Nephron (organoid): ENCODE results near the gene CYTH1.

ENCODE experiments used
- H3K27ac Mint-ChIP-seq, 3 experiments: 2 replicates each; pipeline ENCODE4 v1.8.0; 2020; ENCODE audit warnings: mixed read lengths in 3 of 3, mild to moderate bottlenecking in 2 of 3, moderate library complexity in 1 of 3
- H3K27me3 Mint-ChIP-seq: 2 replicates; pipeline ENCODE4 v1.8.0; 2021; ENCODE audit warnings: low read depth, mild to moderate bottlenecking, moderate library complexity, mixed read lengths
- H3K36me3 Mint-ChIP-seq: 2 replicates; pipeline ENCODE4 v1.8.0; 2020; ENCODE audit warnings: low read depth, mixed read lengths
- H3K4me1 Mint-ChIP-seq: 2 replicates; pipeline ENCODE4 v1.8.0; 2020; ENCODE audit warnings: mixed read lengths
- H3K4me3 Mint-ChIP-seq, 3 experiments: 2 replicates each; pipeline ENCODE4 v1.8.0; 2020; ENCODE audit warnings: mild to moderate bottlenecking in 3 of 3, mixed read lengths in 3 of 3, moderate library complexity in 2 of 3
- H3K9me3 Mint-ChIP-seq: 2 replicates; pipeline ENCODE4 v1.8.0; 2020; ENCODE audit warnings: mixed read lengths
- CTCF ChIP-seq, 3 experiments: fragments of 200-600 bp; sonication (generic); IDR thresholded peaks; one replicate each; pipeline ENCODE4 v1.5.0; 2021; ENCODE audit warnings: antibody characterized with exemption in 3 of 3; ENCODE audit not compliant: unreplicated experiment in 3 of 3

The CYTH1 gene

GRCh38 chr17:78797691-78798585 lies 15.9 kb upstream of the CYTH1 start:
- H3K36me3 Mint-ChIP-seq, result peaks cover 62% of the 10 kb centered on the region

GRCh38 chr17:78797213-78797612 lies 15.1 kb upstream of the CYTH1 start:
- Mint-ChIP-seq H3K27me3 (no peaks in the 10 kb centered on the region), H3K4me1 (peaks cover 17% of the 10 kb centered on the region), H3K36me3 (peaks cover 56% of the 10 kb centered on the region), H3K27ac (no peak overlapping the region), H3K4me3 (no peak overlapping the region), H3K9me3 (no peaks in the 10 kb centered on the region)
- no peak for TF ChIP-seq CTCF (IDR thresholded peaks at IDR 0.05; ENCODE audit: unreplicated experiment in 3 of 3)

More at GRCh38 chr17:78797691-78798585, 15.9 kb upstream of the CYTH1 start:
- peaks cover 16% of the 10 kb centered on the region for H3K4me1 Mint-ChIP-seq
- H3K27me3 Mint-ChIP-seq, result no peaks in the 10 kb centered on the region
- no peaks in the 10 kb centered on the region for H3K9me3 Mint-ChIP-seq
- no peak overlapping the region for H3K4me3 Mint-ChIP-seq
- TF ChIP-seq CTCF (IDR thresholded peaks at IDR 0.05; ENCODE audit: unreplicated experiment in 3 of 3), result no peak
- H3K27ac Mint-ChIP-seq, result no peak overlapping the region

GRCh38 chr17:78796517-78796900 lies 14.4 kb upstream of the CYTH1 start:
- Mint-ChIP-seq H3K27ac (no peak overlapping the region), H3K9me3 (no peaks in the 10 kb centered on the region), H3K4me1 (peaks cover 24% of the 10 kb centered on the region), H3K4me3 (no peak overlapping the region), H3K27me3 (no peaks in the 10 kb centered on the region), H3K36me3 (peaks cover 63% of the 10 kb centered on the region)
- TF ChIP-seq CTCF (IDR thresholded peaks at IDR 0.05; ENCODE audit: unreplicated experiment in 3 of 3), result no peak

DNA sequence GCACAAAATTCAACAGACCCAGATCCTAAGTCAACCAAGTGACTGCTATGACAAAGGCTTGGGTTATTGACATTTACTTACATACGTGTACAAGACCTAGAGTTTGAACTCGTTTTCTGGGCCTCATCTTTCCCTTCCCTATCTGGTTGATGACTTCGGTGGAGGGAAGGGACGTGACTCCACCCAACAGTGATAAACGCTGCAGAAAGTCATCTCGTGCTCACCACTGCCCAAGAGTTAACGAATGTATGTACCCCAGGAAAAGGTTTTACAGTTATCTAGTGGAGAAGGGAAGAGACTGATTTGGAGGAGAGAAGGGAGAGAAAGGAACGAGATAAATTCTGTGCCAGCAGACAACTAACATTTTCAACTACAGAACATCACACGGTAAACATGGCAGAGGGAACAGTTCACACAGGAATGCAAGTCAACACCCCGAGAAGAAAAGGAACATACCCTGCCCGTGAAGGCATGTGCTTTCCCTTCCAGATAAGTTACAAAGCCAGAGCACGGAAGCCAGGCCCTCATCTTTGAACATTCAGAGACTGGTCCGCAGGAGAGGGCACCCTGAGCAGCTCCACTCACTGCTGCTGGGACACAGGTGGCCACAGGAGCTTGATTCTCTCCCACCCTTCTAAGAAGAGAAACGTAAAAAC lies 13.9 kb upstream of the CYTH1 start:
- Mint-ChIP-seq H3K9me3 (no peaks in the 10 kb centered on the region), H3K36me3 (peaks cover 63% of the 10 kb centered on the region), H3K4me3 (no peak overlapping the region), H3K27me3 (no peaks in the 10 kb centered on the region), H3K27ac (no peak overlapping the region), H3K4me1 (peaks cover 29% of the 10 kb centered on the region)
- no peak for TF ChIP-seq CTCF (IDR thresholded peaks at IDR 0.05; ENCODE audit: unreplicated experiment in 3 of 3)

- TF ChIP-seq CTCF (IDR thresholded peaks at IDR 0.05; ENCODE audit: unreplicated experiment in 3 of 3), result no peak
- peaks cover 63% of the 10 kb centered on the region for H3K36me3 Mint-ChIP-seq
- H3K27ac Mint-ChIP-seq, result no peak overlapping the region
- H3K4me1 Mint-ChIP-seq, result peaks cover 35% of the 10 kb centered on the region
- H3K4me3 Mint-ChIP-seq, result no peak overlapping the region
- H3K27me3 Mint-ChIP-seq, result no peaks in the 10 kb centered on the region
- H3K9me3 Mint-ChIP-seq, result no peaks in the 10 kb centered on the region
Measured at GRCh38 chr17:78794864-78795640, 13.0 kb upstream of the CYTH1 start.
